ENCODE measurements around the gene KLHL36.

DNA sequence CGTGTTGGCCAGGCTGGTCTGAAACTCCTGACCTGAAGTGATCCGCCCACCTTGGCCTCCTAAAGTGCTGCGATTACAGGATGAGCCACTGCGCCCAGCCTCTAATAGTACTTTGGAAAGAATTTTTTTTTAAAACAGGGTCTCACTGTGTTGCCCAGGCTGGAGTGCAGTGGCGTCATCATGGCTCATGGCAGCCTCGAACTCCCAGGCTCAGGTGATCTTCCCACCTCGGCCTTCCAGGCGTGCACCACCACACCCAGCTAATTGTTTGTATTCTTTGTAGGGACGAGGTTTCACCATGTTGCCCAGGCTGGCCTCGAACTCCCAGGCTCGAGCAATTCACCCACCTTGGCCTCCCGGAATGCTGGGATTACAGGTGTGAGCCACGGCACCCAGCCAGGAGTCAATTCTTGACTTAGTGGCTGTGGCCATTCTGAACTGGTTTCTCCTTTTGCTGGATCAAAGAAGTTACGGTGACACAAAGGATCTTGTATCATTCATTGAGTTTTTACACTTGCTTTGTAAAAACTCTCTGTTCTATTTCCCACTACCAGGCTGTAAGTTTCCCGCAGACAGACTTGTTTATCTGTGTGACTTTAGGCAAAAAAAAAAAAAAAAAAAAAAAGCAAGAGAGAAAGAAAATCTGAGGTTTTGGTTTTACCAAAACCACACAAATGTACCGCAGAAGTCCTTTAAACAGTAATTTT, 17.7 kb upstream of the KLHL36 start:
- TF ChIP-seq CTCF (IDR thresholded peaks at IDR 0.05; ENCODE audit: low read depth, low read length) = no peak
- no peak for TF ChIP-seq MAX (IDR thresholded peaks at IDR 0.05; ENCODE audit: low read depth, low read length)
- no peak for TF ChIP-seq POLR2A (IDR thresholded peaks at IDR 0.05; ENCODE audit: extremely low read depth, insufficient read length)

Measured in NB4 (cell line).